Coronary artery (tissue), 2 donors: ENCODE data around the gene SIMC1.

Source experiments
- DNase-seq: peaks from one replicate; pipeline ENCODE4 v3.0.0-alpha.2; 2017; ENCODE audit warnings: low spot score
- H3K27ac ChIP-seq, 2 donors: fragments of 200-600 bp; sonication (generic); one replicate each; pipeline ENCODE4 v1.5.1; 2016 to 2019
- H3K4me3 ChIP-seq: fragments of 200-600 bp; sonication (generic); 2 replicates; pipeline ENCODE4 v1.5.1; 2016; ENCODE audit warnings: mild to moderate bottlenecking, moderate library complexity
- TF ChIP-seq, protein P1 (sequence below): fragments of 200-600 bp; sonication (generic); IDR thresholded peaks from one replicate; pipeline ENCODE4 v1.5.1; 2019; ENCODE audit warnings: antibody characterized with exemption

The SIMC1 gene

GRCh38 chr5:176373100-176373818 is 135.0 kb downstream of the SIMC1 start:
- Histone ChIP-seq H3K27ac (peak overlapping the region in 1 of 2 donors; percentile 1), H3K4me3 (no peak overlapping the region)
- no peak for DNase-seq
- TF ChIP-seq, protein P1, sequence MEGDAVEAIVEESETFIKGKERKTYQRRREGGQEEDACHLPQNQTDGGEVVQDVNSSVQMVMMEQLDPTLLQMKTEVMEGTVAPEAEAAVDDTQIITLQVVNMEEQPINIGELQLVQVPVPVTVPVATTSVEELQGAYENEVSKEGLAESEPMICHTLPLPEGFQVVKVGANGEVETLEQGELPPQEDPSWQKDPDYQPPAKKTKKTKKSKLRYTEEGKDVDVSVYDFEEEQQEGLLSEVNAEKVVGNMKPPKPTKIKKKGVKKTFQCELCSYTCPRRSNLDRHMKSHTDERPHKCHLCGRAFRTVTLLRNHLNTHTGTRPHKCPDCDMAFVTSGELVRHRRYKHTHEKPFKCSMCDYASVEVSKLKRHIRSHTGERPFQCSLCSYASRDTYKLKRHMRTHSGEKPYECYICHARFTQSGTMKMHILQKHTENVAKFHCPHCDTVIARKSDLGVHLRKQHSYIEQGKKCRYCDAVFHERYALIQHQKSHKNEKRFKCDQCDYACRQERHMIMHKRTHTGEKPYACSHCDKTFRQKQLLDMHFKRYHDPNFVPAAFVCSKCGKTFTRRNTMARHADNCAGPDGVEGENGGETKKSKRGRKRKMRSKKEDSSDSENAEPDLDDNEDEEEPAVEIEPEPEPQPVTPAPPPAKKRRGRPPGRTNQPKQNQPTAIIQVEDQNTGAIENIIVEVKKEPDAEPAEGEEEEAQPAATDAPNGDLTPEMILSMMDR, result no peak

DNA sequence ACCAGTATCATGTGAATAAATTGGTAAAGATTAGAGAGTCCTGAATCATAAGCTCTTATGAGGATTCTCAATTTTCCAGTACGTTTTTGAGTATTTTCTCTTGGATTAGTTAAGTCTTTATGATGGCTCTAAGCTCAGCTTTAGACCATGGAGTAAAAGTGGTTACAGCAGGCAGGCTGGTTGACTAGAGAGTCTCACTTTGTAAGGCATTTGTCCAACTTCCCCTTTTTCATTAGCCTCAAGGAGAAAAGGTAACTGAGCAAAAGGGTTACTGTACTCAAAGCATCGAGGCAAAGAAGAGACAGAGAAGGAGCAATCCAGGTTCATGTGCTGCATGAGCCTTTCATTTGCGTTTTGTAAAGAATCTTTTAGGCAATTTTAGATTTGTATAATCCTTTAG is 141.7 kb downstream of the SIMC1 start:
- TF ChIP-seq, protein P1, result no peak
- DNase-seq, result no peak
- H3K4me3 ChIP-seq, result no peak overlapping the region
- H3K27ac ChIP-seq, result no peak overlapping the region

GRCh38 chr5:176381423-176381822 is 143.2 kb downstream of the SIMC1 start:
- peak overlapping the region; percentile 70 to 78 for H3K27ac ChIP-seq
- DNase-seq, result no peak
- no peak overlapping the region for H3K4me3 ChIP-seq
- TF ChIP-seq, protein P1, result no peak

GRCh38 chr5:176381979-176382378 is 143.8 kb downstream of the SIMC1 start:
- DNase-seq, result no peak
- TF ChIP-seq, protein P1, result no peak
- Histone ChIP-seq H3K4me3 (no peak overlapping the region), H3K27ac (peak overlapping the region; percentile 70 to 78)

- H3K4me3 ChIP-seq, result no peak overlapping the region
- H3K27ac ChIP-seq, result peak overlapping the region; percentile 70 to 78
- TF ChIP-seq, protein P1, result no peak
- no peak for DNase-seq
Measured at GRCh38 chr5:176382721-176383120, 144.5 kb downstream of the SIMC1 start.

- H3K27ac ChIP-seq, result no peak overlapping the region
- no peak for DNase-seq
- H3K4me3 ChIP-seq, result no peak overlapping the region
- TF ChIP-seq, protein P1, result no peak
Measured at GRCh38 chr5:176383248-176383905, 145.2 kb downstream of the SIMC1 start.

GRCh38 chr5:176383961-176384360 is 145.7 kb downstream of the SIMC1 start:
- no peak for DNase-seq
- TF ChIP-seq, protein P1, result no peak
- no peak overlapping the region for H3K27ac ChIP-seq
- H3K4me3 ChIP-seq, result no peak overlapping the region
